ENCODE results near the gene CORO1A. TPM values are rescaled to one million over a fixed set of nuclear protein-coding genes. Genes with fewer than 3 reads are reported as not detected.

CORO1A gene
- 1.2 and 4.2 TPM in 2 replicates for total RNA-seq

GRCh38 chr16:30183233-30184095 lies at the start of gene CORO1A:
CORO1A (plus strand) TSS chr16:30183602; CDS start chr16:30185210, 1,608 bp downstream.

GRCh38 chr16:30193615-30194014 lies 10.2 kb downstream of the CORO1A start, which contains the start of the genes BOLA2B and SLX1A:
BOLA2B (minus strand) TSS chr16:30193666; CDS start chr16:30193595, 71 bp downstream.
SLX1A (plus strand) TSS chr16:30193875; CDS start chr16:30194085, 210 bp downstream.

GRCh38 chr16:30199049-30199448 lies 15.6 kb downstream of the CORO1A start, which contains the start of gene SULT1A3:
SULT1A3 (plus strand) TSS chr16:30199255; CDS start chr16:30200729, 1,474 bp downstream.

Other genes with a start within 250 kb of the CORO1A start
- 73.1 TPM in 2 replicates for gene TMEM219, start 221.5 kb upstream of the CORO1A start, total RNA-seq
- gene TAOK2, start 209.7 kb upstream of the CORO1A start, total RNA-seq: 86.4 and 95.9 TPM in 2 replicates
- 5.5 and 8.4 TPM in 2 replicates for gene HIRIP3, start 188.0 kb upstream of the CORO1A start, total RNA-seq
- 20.8 and 65.8 TPM in 2 replicates for gene INO80E, start 187.4 kb upstream of the CORO1A start, total RNA-seq
- 0.76 TPM in 1 of 2 replicates, not detected in the other for gene DOC2A, start 172.6 kb upstream of the CORO1A start, total RNA-seq
- gene C16orf92, start 160.4 kb upstream of the CORO1A start, total RNA-seq: not detected in 2 replicates
- 0.32 TPM in 1 of 2 replicates, not detected in the other for gene TLCD3B, start 152.3 kb upstream of the CORO1A start, total RNA-seq
- 265 and 367 TPM in 2 replicates for gene ALDOA, start 117.8 kb upstream of the CORO1A start, total RNA-seq
- gene PPP4C, start 107.6 kb upstream of the CORO1A start, total RNA-seq: 256 and 366 TPM in 2 replicates
- under 0.01 and 0.15 TPM in 2 replicates for gene TBX6, start 91.7 kb upstream of the CORO1A start, total RNA-seq
- 12.0 and 20.1 TPM in 2 replicates for gene YPEL3, start 87.4 kb upstream of the CORO1A start, total RNA-seq
- gene GDPD3, start 70.1 kb upstream of the CORO1A start, total RNA-seq: 0.32 and 0.61 TPM in 2 replicates
- gene MAPK3, start 60.4 kb upstream of the CORO1A start, total RNA-seq: 20.5 and 31.8 TPM in 2 replicates
- gene BOLA2B, start 10.1 kb downstream of the CORO1A start, total RNA-seq: 161 and 183 TPM in 2 replicates
- 38.9 and 52.3 TPM in 2 replicates for gene SLX1A, start 10.3 kb downstream of the CORO1A start, total RNA-seq
- 4.0 and 4.2 TPM in 2 replicates for gene SULT1A3, start 15.7 kb downstream of the CORO1A start, total RNA-seq
- 0.65 TPM in 1 of 2 replicates, not detected in the other for gene NPIPB13, start 64.9 kb downstream of the CORO1A start, total RNA-seq
- gene CD2BP2, start 171.7 kb downstream of the CORO1A start, total RNA-seq: 38.0 and 51.4 TPM in 2 replicates
- gene TBC1D10B, start 186.9 kb downstream of the CORO1A start, total RNA-seq: 29.2 and 33.1 TPM in 2 replicates
- not detected in 2 replicates for gene MYL11, start 191.2 kb downstream of the CORO1A start, total RNA-seq
- gene SEPTIN1, start 199.0 kb downstream of the CORO1A start, total RNA-seq: not detected in 2 replicates
- gene ZNF48, start 211.8 kb downstream of the CORO1A start, total RNA-seq: 14.1 and 18.2 TPM in 2 replicates
- 12.2 and 17.2 TPM in 2 replicates for gene ZNF771, start 224.0 kb downstream of the CORO1A start, total RNA-seq
- 48.1 and 58.1 TPM in 2 replicates for gene DCTPP1, start 246.4 kb downstream of the CORO1A start, total RNA-seq

Measured in epithelial cell of umbilical artery (primary cell).